T-helper 2 cell (primary cell): ENCODE measurements around the gene CEACAM19.
"Not testable (repeated sequence)": the region's sequence is repeated elsewhere in the genome, so short reads cannot be mapped to it uniquely, and the experiment has no call there.

Source experiments
- DNase-seq, 5 experiments: peaks; one replicate each; pipeline versions ENCODE4 v3.0.0 to v3.0.0-alpha.2; 2012 to 2022

The CEACAM19 gene

GRCh38 chr19:44702551-44703176 lies 31.4 kb downstream of the CEACAM19 start:
- no peak for DNase-seq

GRCh38 chr19:44703336-44704078 lies 32.2 kb downstream of the CEACAM19 start:
- no peak for DNase-seq

- DNase-seq = no peak
Measured at GRCh38 chr19:44704982-44705381, 33.7 kb downstream of the CEACAM19 start.

GRCh38 chr19:44705502-44706010 lies 34.3 kb downstream of the CEACAM19 start:
- DNase-seq = no peak

GRCh38 chr19:44706506-44707236 lies 35.4 kb downstream of the CEACAM19 start:
- no peak for DNase-seq

GRCh38 chr19:44707794-44708193 lies 36.5 kb downstream of the CEACAM19 start:
- no peak for DNase-seq

- no peak for DNase-seq
Measured at GRCh38 chr19:44708940-44709339, 37.7 kb downstream of the CEACAM19 start.

GRCh38 chr19:44709434-44710266 lies 38.4 kb downstream of the CEACAM19 start:
- not testable (repeated sequence) for DNase-seq

- DNase-seq = no peak
Measured at GRCh38 chr19:44710483-44710882, 39.2 kb downstream of the CEACAM19 start.

- no peak for DNase-seq
Measured at GRCh38 chr19:44712864-44713515, 41.7 kb downstream of the CEACAM19 start.

- no peak for DNase-seq
Measured at GRCh38 chr19:44714597-44715169, 43.4 kb downstream of the CEACAM19 start.

- no peak for DNase-seq
Measured at GRCh38 chr19:44717603-44718002, 46.3 kb downstream of the CEACAM19 start.

- DNase-seq = no peak
Measured at GRCh38 chr19:44718441-44719261, 47.4 kb downstream of the CEACAM19 start.

GRCh38 chr19:44719262-44719701 lies 48.0 kb downstream of the CEACAM19 start:
- DNase-seq = no peak

GRCh38 chr19:44720396-44720795 lies 49.1 kb downstream of the CEACAM19 start:
- not testable (repeated sequence) for DNase-seq

GRCh38 chr19:44720945-44721344 lies 49.7 kb downstream of the CEACAM19 start:
- no peak for DNase-seq

- not testable (repeated sequence) for DNase-seq
Measured at GRCh38 chr19:44721369-44721768, 50.1 kb downstream of the CEACAM19 start.

GRCh38 chr19:44722131-44723121 lies 51.1 kb downstream of the CEACAM19 start:
- DNase-seq = no peak

GRCh38 chr19:44723299-44723951 lies 52.1 kb downstream of the CEACAM19 start:
- DNase-seq = peak in 1 of 5 experiments; percentile 61
